K562 (cell line): ENCODE measurements around the gene FRMD4A. TPM values are rescaled to one million over a fixed set of nuclear protein-coding genes. Genes with fewer than 3 reads are reported as not detected.

Experiments used
- ATAC-seq: fragments of 200-7000 bp; cut with Tn5 transposase; 3 replicates; pipeline ENCODE4 v1.9.1; 2020; ENCODE audit warnings: moderate library complexity
- BruUV-seq: library from RNA; stranded (reverse); fragments of 400-500 nt; replicated peaks from 2 replicates; lab custom pipeline; 2021; lab: Mats Ljungman, UMichigan
- CTCF ChIA-PET: fragments of 300-600 bp; formaldehyde crosslinking; extraction: SDS; loops from one replicate; lab custom pipeline; 2021; ENCODE audit warnings: low intra/inter-chr PET ratio; lab: Yijun Ruan, JAX
- POLR2A ChIA-PET: fragments of 300-600, 350-650 bp; sonication (Branson Sonifier 250); formaldehyde crosslinking; extraction: SDS; loops from one replicate; lab custom pipeline; 2021; ENCODE audit warnings: antibody characterized with exemption, inconsistent platforms; lab: Yijun Ruan, JAX
- DNase-seq, 4 experiments: peaks; one replicate each; pipeline versions ENCODE4 v3.0.0 to v3.0.0-alpha.2; 2011 to 2018; ENCODE audit warnings: low spot score in 3 of 4, mixed read lengths in 3 of 4; ENCODE audit errors: extremely low read depth in 1 of 4
- FAIRE-seq: peaks from 2 replicates; lab custom pipeline; 2011; peaks lifted over from hg19 to GRCh38; lab: Jason Lieb, UNC
- H2AFZ ChIP-seq: 2 replicates; pipeline ENCODE4 v1.6.0; 2011; ENCODE audit warnings: low read depth, low read length, control low read depth, inconsistent platforms
- H3K27ac ChIP-seq: fragments of 200-600 bp; 3 replicates; pipeline ENCODE4 v1.8.0; 2011; ENCODE audit warnings: low read depth, mild to moderate bottlenecking, control low read depth, inconsistent platforms, low read length, moderate library complexity, mixed read lengths; ENCODE audit errors: extremely low read depth
- H3K27me3 ChIP-seq, 2 experiments: fragments of 300-600 bp in 1 of 2; 2 replicates in 1 of 2; 3 replicates in 1 of 2; pipeline versions ENCODE4 v1.6.0 to v1.8.0; 2011; ENCODE audit warnings: inconsistent platforms in 2 of 2, low read length in 2 of 2, mild to moderate bottlenecking in 1 of 2, mixed read lengths in 1 of 2, moderate library complexity in 1 of 2; ENCODE audit not compliant: control insufficient read depth in 2 of 2, insufficient read depth in 2 of 2
- H3K36me3 ChIP-seq: fragments of 300-600 bp; 3 replicates; pipeline ENCODE4 v1.8.0; 2011; ENCODE audit warnings: mild to moderate bottlenecking, low read length, inconsistent platforms; ENCODE audit not compliant: control insufficient read depth, insufficient read depth
- H3K4me1 ChIP-seq, 2 experiments: fragments of 200-600 bp in 1 of 2; replicated peaks in 1 of 2; 2 replicates in 1 of 2; 3 replicates in 1 of 2; pipeline versions ENCODE4 v1.5.1 to v1.8.0; 2011; ENCODE audit warnings: inconsistent platforms in 2 of 2, low read length in 2 of 2, mild to moderate bottlenecking in 1 of 2, mixed read lengths in 1 of 2, moderate library complexity in 1 of 2; ENCODE audit not compliant: control insufficient read depth in 2 of 2, insufficient read depth in 2 of 2
- H3K4me2 ChIP-seq: 2 replicates; pipeline ENCODE4 v1.6.1; 2011; ENCODE audit warnings: low read length, control low read depth, inconsistent platforms, mixed read lengths; ENCODE audit not compliant: insufficient read depth
- H3K4me3 ChIP-seq: fragments of 200-600 bp; sonication (generic), shearing (Covaris generic); 2 replicates; pipeline ENCODE4 v1.5.1; 2016; ENCODE audit warnings: control low read depth, inconsistent platforms
- H3K79me2 ChIP-seq: fragments of 200-600 bp; 3 replicates; pipeline ENCODE4 v1.8.0; 2011; ENCODE audit warnings: low read length, inconsistent platforms; ENCODE audit not compliant: control insufficient read depth, insufficient read depth
- H3K9ac ChIP-seq, 2 experiments: 2 replicates each; pipeline versions ENCODE4 v1.6.0 to v1.6.1; 2011; ENCODE audit warnings: low read depth in 2 of 2, low read length in 2 of 2, control low read depth in 1 of 2, inconsistent platforms in 1 of 2, mild to moderate bottlenecking in 1 of 2, mixed read lengths in 1 of 2; ENCODE audit not compliant: insufficient read depth in 1 of 2
- H3K9me1 ChIP-seq: one replicate; pipeline ENCODE4 v1.6.0; 2011; ENCODE audit warnings: inconsistent platforms, mild to moderate bottlenecking, low read length, moderate library complexity; ENCODE audit not compliant: control insufficient read depth, insufficient read depth
- H3K9me3 ChIP-seq: replicated peaks from 2 replicates; pipeline ENCODE4 v1.5.1; 2011; ENCODE audit warnings: low read depth, low read length, inconsistent platforms; ENCODE audit not compliant: control insufficient read depth, insufficient read depth
- H4K20me1 ChIP-seq: replicated peaks from 2 replicates; pipeline ENCODE4 v1.6.1; 2011; ENCODE audit warnings: low read length, inconsistent platforms, mixed read lengths; ENCODE audit not compliant: control insufficient read depth, insufficient read depth
- CHD1 ChIP-seq: fragments of 200-600 bp; sonication (generic); IDR thresholded peaks from one replicate; pipeline ENCODE4 v1.6.1; 2012; ENCODE audit warnings: mild to moderate bottlenecking, moderate library complexity, low read length, inconsistent platforms
- MTA3 ChIP-seq: fragments of 450-650 bp; formaldehyde crosslinking; IDR thresholded peaks from 2 replicates; pipeline ENCODE4 v1.6.1; 2017; ENCODE audit warnings: mild to moderate bottlenecking, borderline replicate concordance
- NFIX ChIP-seq: fragments of 250-450 bp; sonication (Bioruptor Pico); IDR thresholded peaks from 2 replicates; pipeline ENCODE4 v1.4.0; 2020; ENCODE audit warnings: low read depth, mild to moderate bottlenecking, moderate library complexity
- ZNF133 ChIP-seq: fragments of 250-450 bp; sonication (Bioruptor Pico); IDR thresholded peaks from 2 replicates; pipeline ENCODE4 v1.4.0; 2020; ENCODE audit warnings: mild to moderate bottlenecking
- ZNF212 ChIP-seq: fragments of 450-650 bp; formaldehyde crosslinking; IDR thresholded peaks from 2 replicates; pipeline ENCODE4 v1.4.0; 2020; ENCODE audit warnings: mild to moderate bottlenecking
- WGBS: fragments of 100-300 bp; shearing (Covaris generic); methylation state at CpG from one replicate; pipeline ENCODE4 v1.1.6; 2016; ENCODE audit warnings: low coverage, mixed read lengths; ENCODE audit not compliant: insufficient coverage; ENCODE audit errors: missing lambda C conversion rate; 5-methylcytosine and 5-hydroxymethylcytosine counted together
- in situ Hi-C: fragments of 300-500 bp; cut with MboI; formaldehyde crosslinking; loops from 4 replicates; pipeline ENCODE4 v1.15.0; 2018; ENCODE audit warnings: inconsistent platforms, mixed read lengths
- intact Hi-C: fragments of 100-400 bp; cut with micrococcal nuclease; formaldehyde crosslinking; loops from 2 replicates; pipeline ENCODE4 v1.14.2; 2022
- polyA plus RNA-seq, 8 experiments: library from polyadenylated mRNA; depleted of rRNA in 4 of 8; stranded (reverse) in 5 of 8; unstranded in 3 of 8; fragments of >200 nt; fragmentation: Nextera tagmentation in 2 of 8; fragmentation: Illumina TruSeq in 1 of 8; extraction: Ambion mirVana in 2 of 8; extraction: Trizol in 1 of 8; gene quantifications; 2 replicates each; pipeline versions ENCODE4 v1.2.1 to v1.2.3, GENCODE V29; 2011 to 2014; ENCODE audit warnings: inconsistent platforms in 1 of 8, missing spikeins in 1 of 8
- total RNA-seq, 7 experiments: library from RNA; depleted of rRNA in 6 of 7; stranded (reverse); fragments of >200 nt in 6 of 7; fragmentation: Illumina TruSeq in 2 of 7; extraction: Trizol in 2 of 7; gene quantifications; 2 replicates each; pipeline versions ENCODE4 v1.2.1 to v1.2.3, GENCODE V29; 2011 to 2021; ENCODE audit warnings: low replicate concordance in 1 of 7
- TF ChIP-seq, protein P1 (sequence below): fragments of 450-650 bp; IDR thresholded peaks from 2 replicates; pipeline ENCODE4 v1.6.1; 2017; ENCODE audit warnings: mild to moderate bottlenecking, moderate library complexity

The FRMD4A gene
- total and polyA plus RNA-seq, 9 of the 15 experiments (the other 6 are each of a cell fraction or from before 2014, with no cell fraction given), result 0.80 to 5.2 (median 3.0) TPM

DNA sequence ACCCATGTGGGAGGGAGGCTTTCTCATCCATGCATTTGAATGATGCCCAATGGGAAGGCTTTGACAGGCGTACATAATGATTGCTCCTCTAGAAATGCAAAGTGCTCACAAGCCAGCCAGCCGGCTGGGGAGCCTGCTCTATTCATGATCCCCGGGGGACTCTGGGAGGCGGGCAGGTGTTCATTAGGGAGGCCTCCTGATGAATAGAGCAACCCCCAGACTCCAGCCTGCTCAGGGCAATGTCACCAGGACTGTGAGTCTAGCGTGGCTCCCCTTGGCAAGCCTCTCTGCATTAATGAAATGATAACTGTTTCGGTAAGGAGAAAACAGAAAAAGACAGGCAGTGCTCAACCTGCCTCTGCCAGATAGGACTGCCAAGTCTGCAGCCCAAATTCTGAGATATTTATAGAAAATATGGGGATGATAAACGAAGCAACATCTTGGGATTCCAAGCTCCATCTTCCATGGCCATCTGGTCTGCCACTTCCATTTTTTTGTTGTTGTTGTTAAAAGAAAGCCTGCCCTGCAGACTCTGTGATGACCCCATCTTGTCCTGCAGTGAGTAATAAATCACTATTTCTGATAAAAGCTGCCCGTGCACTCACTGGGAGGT lies 507.5 kb downstream of the FRMD4A start:
- Histone ChIP-seq H3K36me3 (no peaks in the 10 kb centered on the region), H3K4me1 (no peaks in the 10 kb centered on the region; a peak in 1 of 5 replicates), H3K4me3 (no peak overlapping the region), H3K27ac (no peak overlapping the region), H3K79me2 (no peaks in the 10 kb centered on the region), H3K27me3 (peaks cover 21 to 42% of the 10 kb centered on the region in 2 experiments), H3K9me1 (no peaks in the 10 kb centered on the region), H3K4me2 (no peak overlapping the region), H4K20me1 (no peaks in the 10 kb centered on the region), H3K9ac (no peak overlapping the region), H3K9me3 (no peaks in the 10 kb centered on the region), H2AFZ (no peak overlapping the region)
- BruUV-seq, result no TSS peak
- ATAC-seq (no peak), DNase-seq (no peak), FAIRE-seq (no peak)
- TF ChIP-seq NFIX (CRISPR knock-in tag) (no peak), ZNF133 (CRISPR knock-in tag) (no peak), CHD1 (no peak), MTA3 (no peak), ZNF212 (CRISPR knock-in tag) (no peak)
- TF ChIP-seq, protein P1, sequence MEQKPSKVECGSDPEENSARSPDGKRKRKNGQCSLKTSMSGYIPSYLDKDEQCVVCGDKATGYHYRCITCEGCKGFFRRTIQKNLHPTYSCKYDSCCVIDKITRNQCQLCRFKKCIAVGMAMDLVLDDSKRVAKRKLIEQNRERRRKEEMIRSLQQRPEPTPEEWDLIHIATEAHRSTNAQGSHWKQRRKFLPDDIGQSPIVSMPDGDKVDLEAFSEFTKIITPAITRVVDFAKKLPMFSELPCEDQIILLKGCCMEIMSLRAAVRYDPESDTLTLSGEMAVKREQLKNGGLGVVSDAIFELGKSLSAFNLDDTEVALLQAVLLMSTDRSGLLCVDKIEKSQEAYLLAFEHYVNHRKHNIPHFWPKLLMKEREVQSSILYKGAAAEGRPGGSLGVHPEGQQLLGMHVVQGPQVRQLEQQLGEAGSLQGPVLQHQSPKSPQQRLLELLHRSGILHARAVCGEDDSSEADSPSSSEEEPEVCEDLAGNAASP, result no peak
- ChIA-PET POLR2A (interaction anchor here (0.6 kb wide), 1 partner anchor 523 kb away, joined by 3 read pairs; the partner anchor contains the start of gene PHYH), CTCF (no interaction called here)
- WGBS, result 2% methylated on average over 8 of the region's 8 CpGs
- in situ Hi-C loops, result no loop called here
- intact Hi-C loops, result no loop called here
